Measurements from ENCODE around the gene CNTNAP2. TPM values are rescaled to one million over a fixed set of nuclear protein-coding genes. Genes with fewer than 3 reads are reported as not detected.

Gene CNTNAP2
- total RNA-seq, 1 donor from 2014 or later = 2.2 TPM

- TF ChIP-seq CTCF (IDR thresholded peaks at IDR 0.05) (no peak), POLR2AphosphoS5 (IDR thresholded peaks at IDR 0.05; ENCODE audit: insufficient read depth in 1 of 2, low read depth in 1 of 2) (no peak), POLR2A (IDR thresholded peaks at IDR 0.05) (no peak)
- no peaks in the 10 kb centered on the region for H3K4me1 ChIP-seq
- intact Hi-C loops (cut with DNase I) = no loop called here
- no peak for DNase-seq (ENCODE audit: extremely low spot score in 2 of 2)
- H3K4me3 ChIP-seq = no peak overlapping the region
- H3K9me3 ChIP-seq = no peaks in the 10 kb centered on the region
- H3K27me3 ChIP-seq = no peaks in the 10 kb centered on the region
- no peaks in the 10 kb centered on the region for H3K36me3 ChIP-seq
- H3K27ac ChIP-seq = no peak overlapping the region
Measured at GRCh38 chr7:147029953-147030352, 913.4 kb downstream of the CNTNAP2 start.

GRCh38 chr7:147033641-147034040, 917.0 kb downstream of the CNTNAP2 start:
- intact Hi-C loops (cut with DNase I) = no loop called here
- H3K4me3 ChIP-seq = no peak overlapping the region
- H3K27me3 ChIP-seq = no peaks in the 10 kb centered on the region
- no peak overlapping the region for H3K27ac ChIP-seq
- no peaks in the 10 kb centered on the region for H3K36me3 ChIP-seq
- no peaks in the 10 kb centered on the region for H3K4me1 ChIP-seq
- no peaks in the 10 kb centered on the region for H3K9me3 ChIP-seq
- TF ChIP-seq POLR2A (IDR thresholded peaks at IDR 0.05) = no peak
- TF ChIP-seq CTCF (IDR thresholded peaks at IDR 0.05) = no peak
- TF ChIP-seq POLR2AphosphoS5 (IDR thresholded peaks at IDR 0.05; ENCODE audit: insufficient read depth in 1 of 2, low read depth in 1 of 2) = no peak
- DNase-seq (ENCODE audit: extremely low spot score in 2 of 2) = no peak

- Histone ChIP-seq H3K27me3 (no peaks in the 10 kb centered on the region), H3K9me3 (no peaks in the 10 kb centered on the region), H3K36me3 (no peaks in the 10 kb centered on the region), H3K27ac (no peak overlapping the region), H3K4me3 (no peak overlapping the region), H3K4me1 (no peaks in the 10 kb centered on the region)
- intact Hi-C loops (cut with DNase I) = no loop called here
- no peak for DNase-seq (ENCODE audit: extremely low spot score in 2 of 2)
- TF ChIP-seq POLR2AphosphoS5 (IDR thresholded peaks at IDR 0.05; ENCODE audit: insufficient read depth in 1 of 2, low read depth in 1 of 2) = no peak
- no peak for TF ChIP-seq POLR2A (IDR thresholded peaks at IDR 0.05)
- no peak for TF ChIP-seq CTCF (IDR thresholded peaks at IDR 0.05)
Measured at GRCh38 chr7:147041438-147041837, 924.8 kb downstream of the CNTNAP2 start.

GRCh38 chr7:147044941-147045340, 928.3 kb downstream of the CNTNAP2 start:
- Histone ChIP-seq H3K27me3 (no peaks in the 10 kb centered on the region), H3K36me3 (no peaks in the 10 kb centered on the region), H3K9me3 (no peaks in the 10 kb centered on the region), H3K4me3 (no peak overlapping the region), H3K27ac (no peak overlapping the region), H3K4me1 (no peaks in the 10 kb centered on the region)
- intact Hi-C loops (cut with DNase I) = no loop called here
- no peak for DNase-seq (ENCODE audit: extremely low spot score in 2 of 2)
- TF ChIP-seq POLR2AphosphoS5 (IDR thresholded peaks at IDR 0.05; ENCODE audit: insufficient read depth in 1 of 2, low read depth in 1 of 2) = no peak
- no peak for TF ChIP-seq POLR2A (IDR thresholded peaks at IDR 0.05)
- no peak for TF ChIP-seq CTCF (IDR thresholded peaks at IDR 0.05)

GRCh38 chr7:147047696-147048095, 931.1 kb downstream of the CNTNAP2 start:
- Histone ChIP-seq H3K4me3 (no peak overlapping the region), H3K9me3 (no peaks in the 10 kb centered on the region), H3K36me3 (no peaks in the 10 kb centered on the region), H3K27me3 (no peaks in the 10 kb centered on the region), H3K27ac (no peak overlapping the region), H3K4me1 (no peaks in the 10 kb centered on the region)
- intact Hi-C loops (cut with DNase I) = no loop called here
- TF ChIP-seq POLR2A (IDR thresholded peaks at IDR 0.05) (no peak), POLR2AphosphoS5 (IDR thresholded peaks at IDR 0.05; ENCODE audit: insufficient read depth in 1 of 2, low read depth in 1 of 2) (no peak), CTCF (IDR thresholded peaks at IDR 0.05) (no peak)
- no peak for DNase-seq (ENCODE audit: extremely low spot score in 2 of 2)
